B cell (primary cell): ENCODE measurements around the gene NSDHL. TPM values are rescaled to one million over a fixed set of nuclear protein-coding genes. Genes with fewer than 3 reads are reported as not detected.

ENCODE experiments used
- ATAC-seq: fragments of 200-7000 bp; cut with Tn5 transposase; one replicate; pipeline ENCODE4 v1.10.0; 2021; ENCODE audit warnings: low read depth, mild to moderate bottlenecking, moderate number of reproducible peaks, moderate library complexity
- CTCF ChIA-PET: fragments of 350-600 bp; sonication (Branson Sonifier 250); formaldehyde crosslinking; loops from one replicate; lab custom pipeline; 2021; ENCODE audit warnings: antibody characterized with exemption, inconsistent platforms; lab: Charles Lee
- POLR2A ChIA-PET: fragments of 350-600 bp; sonication (Branson Sonifier 250); formaldehyde crosslinking; loops from one replicate; lab custom pipeline; 2021; ENCODE audit warnings: antibody characterized with exemption; lab: Charles Lee
- DNase-seq: peaks from one replicate; pipeline ENCODE4 v3.0.0; 2013
- H2AFZ ChIP-seq: 2 replicates; pipeline ENCODE4 v1.6.1; 2012; ENCODE audit warnings: mild to moderate bottlenecking, low read depth, low read length; ENCODE audit not compliant: insufficient read depth, poor library complexity, severe bottlenecking
- H3K27ac ChIP-seq, 2 donors: 1 replicate in 1 of 2; 2 replicates in 1 of 2; pipeline ENCODE4 v1.5.1; 2012 to 2013; ENCODE audit warnings: low read length in 2 of 2, mild to moderate bottlenecking in 2 of 2, moderate library complexity in 1 of 2
- H3K27me3 ChIP-seq, 4 experiments: fragments of 200-600 bp in 1 of 4; sonication (generic) in 1 of 4; replicated peaks in 1 of 4; 1 replicate in 2 of 4; 2 replicates in 2 of 4; pipeline versions ENCODE4 v1.6.1 to v1.7.0; 2013 to 2016; ENCODE audit warnings: low read length in 3 of 4, mild to moderate bottlenecking in 2 of 4, mixed read lengths in 1 of 4, moderate library complexity in 1 of 4; ENCODE audit not compliant: insufficient read depth in 4 of 4, control insufficient read depth in 3 of 4; ENCODE audit errors: control extremely low read depth in 1 of 4
- H3K36me3 ChIP-seq, 2 experiments: replicated peaks in 1 of 2; 1 replicate in 1 of 2; 2 replicates in 1 of 2; pipeline versions ENCODE4 v1.6.1 to v1.7.1; 2013; ENCODE audit warnings: low read length in 1 of 2; ENCODE audit not compliant: insufficient read depth in 2 of 2, control insufficient read depth in 1 of 2; ENCODE audit errors: control extremely low read depth in 1 of 2, extremely low read depth in 1 of 2
- H3K4me1 ChIP-seq, 2 donors: fragments of 200-600 bp in 1 of 2; sonication (generic) in 1 of 2; 1 replicate in 1 of 2; 2 replicates in 1 of 2; pipeline versions ENCODE4 v1.5.1 to v1.6.1; 2013 to 2017; ENCODE audit warnings: low read length in 2 of 2; ENCODE audit not compliant: control insufficient read depth in 2 of 2, insufficient read depth in 2 of 2
- H3K4me2 ChIP-seq: replicated peaks from 2 replicates; pipeline ENCODE3; 2012; ENCODE audit warnings: mild to moderate bottlenecking, low read depth, low read length; ENCODE audit not compliant: poor library complexity, severe bottlenecking
- H3K4me3 ChIP-seq, 5 experiments: fragments of 200-600 bp in 1 of 5; sonication (generic) in 1 of 5; 1 replicate in 3 of 5; 2 replicates in 2 of 5; pipeline versions ENCODE4 v1.5.1 to v1.7.0; 2011 to 2016; ENCODE audit warnings: low read length in 4 of 5, mild to moderate bottlenecking in 4 of 5, low read depth in 2 of 5, control low read depth in 1 of 5, moderate library complexity in 1 of 5; ENCODE audit not compliant: insufficient read depth in 1 of 5; ENCODE audit errors: control extremely low read depth in 1 of 5, extremely low read depth in 1 of 5
- H3K79me2 ChIP-seq: fragments of 200-600 bp; sonication (generic); one replicate; pipeline ENCODE4 v1.6.0; 2016; ENCODE audit warnings: low read length; ENCODE audit not compliant: control insufficient read depth, insufficient read depth
- H3K9ac ChIP-seq: fragments of 200-600 bp; sonication (generic); 2 replicates; pipeline ENCODE4 v1.6.1; 2017; ENCODE audit warnings: mild to moderate bottlenecking, low read length, moderate library complexity
- H3K9me3 ChIP-seq, 3 donors: one replicate each; pipeline versions ENCODE4 v1.6.1 to v1.7.1; 2013; ENCODE audit warnings: low read length in 2 of 3; ENCODE audit not compliant: control insufficient read depth in 2 of 3, insufficient read depth in 1 of 3; ENCODE audit errors: control extremely low read depth in 1 of 3
- H4K20me1 ChIP-seq: 2 replicates; pipeline ENCODE4 v1.6.0; 2012; ENCODE audit warnings: mild to moderate bottlenecking, low read length; ENCODE audit not compliant: insufficient read depth, control insufficient read depth, poor library complexity, severe bottlenecking
- H3K27ac Mint-ChIP-seq: one replicate; pipeline ENCODE4 v1.8.0; 2021; ENCODE audit warnings: mixed read lengths
- H3K27me3 Mint-ChIP-seq: one replicate; pipeline ENCODE4 v1.8.0; 2021; ENCODE audit warnings: mixed read lengths
- H3K4me1 Mint-ChIP-seq: one replicate; pipeline ENCODE4 v1.8.0; 2021; ENCODE audit warnings: mixed read lengths
- H3K4me3 Mint-ChIP-seq: one replicate; pipeline ENCODE4 v1.8.0; 2021; ENCODE audit warnings: mixed read lengths
- H3K9me3 Mint-ChIP-seq: one replicate; pipeline ENCODE4 v1.8.0; 2022; ENCODE audit warnings: mixed read lengths; ENCODE audit not compliant: insufficient read depth
- CTCF ChIP-seq: fragments of 200-600 bp; IDR thresholded peaks from one replicate; pipeline ENCODE4 v1.8.0; 2022; ENCODE audit warnings: antibody characterized with exemption, mild to moderate bottlenecking
- EZH2 ChIP-seq: IDR thresholded peaks from 2 replicates; pipeline ENCODE4 v1.6.1; 2012; ENCODE audit warnings: borderline replicate concordance, low read depth, mild to moderate bottlenecking, moderate library complexity, low read length; ENCODE audit not compliant: insufficient read depth, poor library complexity, severe bottlenecking
- WGBS: methylation state at CpG from one replicate; pipeline ENCODE4 v1.1.5; 2013; ENCODE audit warnings: missing lambda C conversion rate; ENCODE audit not compliant: insufficient coverage; 5-methylcytosine and 5-hydroxymethylcytosine counted together
- intact Hi-C: fragments of 100-400 bp; cut with micrococcal nuclease; formaldehyde crosslinking; loops from one replicate; pipeline ENCODE4 v1.10.0; 2022
- polyA plus RNA-seq: library from polyadenylated mRNA; depleted of rRNA; stranded (reverse); fragments of >200 nt; gene quantifications from 2 replicates; pipeline ENCODE4 v1.2.3, GENCODE V29; 2012
- total RNA-seq, 2 donors: library from RNA; stranded (reverse); fragments of 120-200 nt in 1 of 2; gene quantifications; 1 replicate in 1 of 2; 2 replicates in 1 of 2; pipeline versions ENCODE4 v1.2.3 to v1.2.4, GENCODE V29; 2013 to 2022

The NSDHL gene
- total and polyA plus RNA-seq, 2 donors (not counting 1 experiment from before 2014, with no cell fraction given), result 4.9 to 10.3 TPM

- WGBS, result 95% methylated on average over 2 of the region's 10 CpGs
- intact Hi-C loops, result no loop called here
- Mint-ChIP-seq H3K27ac (no peak overlapping the region), H3K27me3 (no peaks in the 10 kb centered on the region), H3K4me1 (peaks cover 8% of the 10 kb centered on the region), H3K4me3 (no peak overlapping the region), H3K9me3 (no peaks in the 10 kb centered on the region)
- ChIA-PET POLR2A (no interaction called here), CTCF (no interaction called here)
- H3K4me2 ChIP-seq, result no peak overlapping the region
- DNase-seq (no peak), ATAC-seq (no peak)
- H3K4me1 ChIP-seq, result peaks cover 0 to 3% of the 10 kb centered on the region in 2 donors
- H3K9me3 ChIP-seq, result no peaks in the 10 kb centered on the region
- no peak overlapping the region for H3K27ac ChIP-seq
- H3K36me3 ChIP-seq, result peaks cover 0 to 3% of the 10 kb centered on the region in 2 experiments
- H4K20me1 ChIP-seq, result no peaks in the 10 kb centered on the region
- H3K9ac ChIP-seq, result no peak overlapping the region
- no peaks in the 10 kb centered on the region for H3K27me3 ChIP-seq
- H3K4me3 ChIP-seq, result no peak overlapping the region
- H2AFZ ChIP-seq, result no peak overlapping the region
- peaks cover 10% of the 10 kb centered on the region for H3K79me2 ChIP-seq
- TF ChIP-seq EZH2, result no peak
- TF ChIP-seq CTCF, result no peak
Measured at GRCh38 chrX:152842772-152843338, 12.0 kb downstream of the NSDHL start.

GRCh38 chrX:152843852-152844251 lies 13.0 kb downstream of the NSDHL start:
- ATAC-seq (no peak), DNase-seq (no peak)
- intact Hi-C loops, result no loop called here
- H2AFZ ChIP-seq, result no peak overlapping the region
- H3K4me3 Mint-ChIP-seq, result no peak overlapping the region
- ChIA-PET POLR2A (no interaction called here), CTCF (no interaction called here)
- no peaks in the 10 kb centered on the region for H4K20me1 ChIP-seq
- H3K79me2 ChIP-seq, result peaks cover 10% of the 10 kb centered on the region
- no peaks in the 10 kb centered on the region for H3K9me3 ChIP-seq
- no peaks in the 10 kb centered on the region for H3K9me3 Mint-ChIP-seq
- peaks cover 0 to 6% of the 10 kb centered on the region in 2 experiments for H3K36me3 ChIP-seq
- H3K4me1 ChIP-seq, result peaks cover 0 to 3% of the 10 kb centered on the region in 2 donors
- TF ChIP-seq CTCF, result no peak
- TF ChIP-seq EZH2, result no peak
- H3K4me2 ChIP-seq, result no peak overlapping the region
- peaks cover 6% of the 10 kb centered on the region for H3K4me1 Mint-ChIP-seq
- no CpG with 5 or more reads among the region's 5 CpGs for WGBS
- no peak overlapping the region for H3K9ac ChIP-seq
- H3K27ac ChIP-seq, result no peak overlapping the region
- no peak overlapping the region for H3K4me3 ChIP-seq
- H3K27ac Mint-ChIP-seq, result no peak overlapping the region
- no peaks in the 10 kb centered on the region for H3K27me3 Mint-ChIP-seq
- H3K27me3 ChIP-seq, result no peaks in the 10 kb centered on the region
